Left hindlimb (tissue), 1 donor: ENCODE measurements around the gene PCSK6.

Source experiments
- DNase-seq: peaks from one replicate; pipeline ENCODE4 v3.0.0-alpha.2; 2018

The PCSK6 gene

GRCh38 chr15:101445562-101446517, 43.7 kb downstream of the PCSK6 start:
- no peak for DNase-seq

GRCh38 chr15:101444807-101445508, 44.5 kb downstream of the PCSK6 start:
- no peak for DNase-seq

- no peak for DNase-seq
Observed at GRCh38 chr15:101444015-101444414, 45.5 kb downstream of the PCSK6 start.

- no peak for DNase-seq
Observed at GRCh38 chr15:101442272-101442671, 47.2 kb downstream of the PCSK6 start.

- no peak for DNase-seq
Observed at GRCh38 chr15:101441696-101442095, 47.8 kb downstream of the PCSK6 start.

- DNase-seq: no peak
Observed at GRCh38 chr15:101440846-101441590, 48.5 kb downstream of the PCSK6 start.

GRCh38 chr15:101439920-101440319, 49.6 kb downstream of the PCSK6 start:
- DNase-seq: no peak

GRCh38 chr15:101439285-101439919, 50.1 kb downstream of the PCSK6 start:
- DNase-seq: no peak

- no peak for DNase-seq
Observed at GRCh38 chr15:101438482-101439284, 50.8 kb downstream of the PCSK6 start.

GRCh38 chr15:101437618-101438481, 51.7 kb downstream of the PCSK6 start:
- DNase-seq: no peak

- no peak for DNase-seq
Observed at GRCh38 chr15:101437209-101437608, 52.3 kb downstream of the PCSK6 start.

- DNase-seq: no peak
Observed at GRCh38 chr15:101436526-101436925, 53.0 kb downstream of the PCSK6 start.

GRCh38 chr15:101435761-101436160, 53.7 kb downstream of the PCSK6 start:
- DNase-seq: no peak

GRCh38 chr15:101434032-101434920, 55.2 kb downstream of the PCSK6 start:
- no peak for DNase-seq

- DNase-seq: no peak
Observed at GRCh38 chr15:101433396-101433795, 56.1 kb downstream of the PCSK6 start.

GRCh38 chr15:101432982-101433381, 56.5 kb downstream of the PCSK6 start:
- no peak for DNase-seq

GRCh38 chr15:101431748-101432147, 57.8 kb downstream of the PCSK6 start:
- DNase-seq: no peak

- DNase-seq: no peak
Observed at GRCh38 chr15:101431301-101431700, 58.2 kb downstream of the PCSK6 start.

GRCh38 chr15:101429646-101430045, 59.9 kb downstream of the PCSK6 start:
- DNase-seq: no peak

- DNase-seq: no peak
Observed at GRCh38 chr15:101429191-101429590, 60.3 kb downstream of the PCSK6 start.
